Activated CD4-positive, alpha-beta memory T cell treated with anti-CD3 and anti-CD28 coated beads, Interleukin-2, amount 10 ng/mL, durations not matched to agents 7 days and 5 days (primary cell): Measurements from ENCODE around the gene PXN. TPM values are rescaled to one million over a fixed set of nuclear protein-coding genes. Genes with fewer than 3 reads are reported as not detected.

Experiments used
- CTCF ChIA-PET: fragments of 350-600 bp; sonication (Branson Sonifier 250); formaldehyde crosslinking; loops from one replicate; lab custom pipeline; 2021; ENCODE audit warnings: antibody characterized with exemption, inconsistent platforms; lab: Charles Lee
- POLR2A ChIA-PET: fragments of 350-600 bp; sonication (Branson Sonifier 250); formaldehyde crosslinking; loops from one replicate; lab custom pipeline; 2021; ENCODE audit warnings: antibody characterized with exemption; lab: Charles Lee
- DNase-seq: peaks from one replicate; pipeline ENCODE4 v3.0.0-alpha.2; 2020
- H3K27ac Mint-ChIP-seq: one replicate; pipeline ENCODE4 v1.8.0; 2021; ENCODE audit warnings: mild to moderate bottlenecking, mixed read lengths
- H3K27me3 Mint-ChIP-seq: one replicate; pipeline ENCODE4 v1.8.0; 2021; ENCODE audit warnings: mixed read lengths
- H3K36me3 Mint-ChIP-seq: one replicate; pipeline ENCODE4 v1.8.0; 2021; ENCODE audit warnings: low read depth, mixed read lengths
- H3K4me1 Mint-ChIP-seq: one replicate; pipeline ENCODE4 v1.8.0; 2021; ENCODE audit warnings: mixed read lengths
- H3K4me3 Mint-ChIP-seq: one replicate; pipeline ENCODE4 v1.8.0; 2021; ENCODE audit warnings: mild to moderate bottlenecking, mixed read lengths
- H3K9me3 Mint-ChIP-seq: one replicate; pipeline ENCODE4 v1.8.0; 2021; ENCODE audit warnings: mixed read lengths
- total RNA-seq, 2 experiments: library from RNA; stranded (reverse); gene quantifications; one replicate each; pipeline ENCODE4 v1.2.3, GENCODE V29; 2021

Gene PXN
- total RNA-seq, 2 experiments from 2014 or later, result 271 to 274 TPM

DNA sequence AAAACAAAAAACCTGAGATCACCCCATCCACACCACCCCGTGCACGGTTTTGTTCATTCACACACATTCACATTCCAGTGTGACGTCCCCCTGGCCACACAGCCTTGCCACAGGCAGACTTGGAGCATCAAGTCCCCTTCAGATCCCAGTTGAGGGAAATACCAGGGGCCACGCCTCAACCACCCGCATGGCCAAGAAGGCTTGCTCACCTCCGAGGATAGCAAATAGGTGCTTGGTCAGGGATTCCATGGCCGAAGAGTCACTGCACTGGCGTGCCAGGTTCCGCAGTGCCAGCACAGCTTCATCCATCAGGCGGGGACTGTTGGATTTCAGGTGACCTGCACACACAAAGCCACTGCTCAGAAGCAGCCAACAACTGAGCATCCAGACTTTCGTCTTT, 90.0 kb downstream of the PXN start:
- Mint-ChIP-seq H3K36me3 (peaks cover 66% of the 10 kb centered on the region), H3K4me3 (no peak overlapping the region), H3K9me3 (no peaks in the 10 kb centered on the region), H3K4me1 (peaks cover 3% of the 10 kb centered on the region), H3K27ac (no peak overlapping the region), H3K27me3 (no peaks in the 10 kb centered on the region)
- no peak for DNase-seq
- ChIA-PET POLR2A (no interaction called here), CTCF (no interaction called here)

DNA sequence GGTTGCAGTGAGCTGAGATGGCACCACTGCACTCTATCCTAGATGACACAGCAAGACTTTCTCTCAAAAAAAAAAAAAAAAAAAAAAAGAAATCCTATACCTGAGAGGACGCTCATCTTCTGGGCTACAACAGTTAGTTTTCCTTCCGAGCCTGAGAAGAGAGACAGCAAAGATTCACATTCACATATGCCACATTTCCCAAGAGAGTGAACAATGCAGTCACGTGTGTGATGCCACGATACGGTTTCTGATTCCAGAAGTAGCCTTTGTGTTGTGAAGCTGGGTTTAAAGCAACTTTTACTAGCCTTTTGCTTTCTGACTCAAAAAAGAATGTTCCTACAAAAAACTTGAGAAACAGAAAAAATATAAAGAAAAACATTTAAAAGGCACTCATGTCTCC, 90.5 kb downstream of the PXN start:
- Mint-ChIP-seq H3K4me3 (no peak overlapping the region), H3K4me1 (peaks cover 3% of the 10 kb centered on the region), H3K27me3 (no peaks in the 10 kb centered on the region), H3K27ac (no peak overlapping the region), H3K9me3 (no peaks in the 10 kb centered on the region), H3K36me3 (peaks cover 68% of the 10 kb centered on the region)
- DNase-seq, result no peak
- CTCF ChIA-PET, result no interaction called here
- POLR2A ChIA-PET, result no interaction called here

DNA sequence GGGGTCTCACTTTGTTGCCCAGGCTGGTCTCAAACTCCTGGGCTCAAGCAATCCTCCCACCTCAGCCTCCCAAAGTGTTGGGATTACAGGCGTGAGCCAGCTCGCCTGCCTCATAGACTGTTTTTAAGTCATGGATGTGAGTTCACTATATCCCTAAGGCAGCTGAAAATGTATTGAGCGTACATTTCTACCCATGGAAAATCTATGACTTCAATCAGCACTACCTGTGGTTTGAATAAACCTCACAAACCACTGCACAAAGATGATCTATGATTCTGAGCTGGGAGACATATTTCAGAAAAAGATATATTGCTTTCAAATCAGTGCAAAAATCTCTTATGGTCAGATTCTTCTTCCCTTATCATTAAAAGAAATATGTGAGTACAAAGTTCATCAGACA, 93.5 kb downstream of the PXN start:
- peaks cover 65% of the 10 kb centered on the region for H3K36me3 Mint-ChIP-seq
- no peaks in the 10 kb centered on the region for H3K9me3 Mint-ChIP-seq
- no peaks in the 10 kb centered on the region for H3K27me3 Mint-ChIP-seq
- no peak for DNase-seq
- ChIA-PET CTCF (interaction anchor here (1.4 to 1.8 kb wide), 3 partner anchors 29 to 93 kb away, joined by 3 to 6 read pairs (median 4); partner anchors contain the start of genes PXN and RPLP0), POLR2A (interaction anchor here (1.3 to 2.1 kb wide), 2 partner anchors 29 to 47 kb away, joined by 4 to 13 read pairs; partner anchors contain the start of gene RPLP0)
- no peak overlapping the region for H3K4me3 Mint-ChIP-seq
- H3K4me1 Mint-ChIP-seq, result peaks cover 3% of the 10 kb centered on the region
- no peak overlapping the region for H3K27ac Mint-ChIP-seq

DNA sequence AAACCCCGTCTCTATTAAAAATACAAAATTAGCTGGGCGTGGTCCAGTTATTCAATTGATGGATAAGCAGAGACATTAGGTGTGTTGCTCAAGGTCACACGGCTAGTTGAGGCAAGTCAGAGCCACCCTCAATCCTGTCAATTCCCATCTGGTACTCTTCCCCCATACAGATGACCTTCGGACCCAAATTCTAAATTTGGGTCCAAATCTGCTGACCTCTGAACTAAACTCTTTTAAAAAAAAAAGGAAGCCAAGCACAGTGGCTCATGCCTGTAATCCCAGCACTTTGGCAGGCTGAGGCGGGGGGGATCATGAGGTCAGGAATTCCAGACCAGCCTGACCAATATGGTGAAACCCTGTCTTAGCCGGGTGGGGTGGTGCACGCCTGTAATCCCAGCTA, 94.9 kb downstream of the PXN start:
- CTCF ChIA-PET, result interaction anchor here (0.7 kb wide), 1 partner anchor 91 kb away, joined by 5 read pairs; no protein-coding TSS in a partner anchor
- Mint-ChIP-seq H3K4me1 (peaks cover 3% of the 10 kb centered on the region), H3K27ac (no peak overlapping the region), H3K27me3 (no peaks in the 10 kb centered on the region), H3K36me3 (peaks cover 53% of the 10 kb centered on the region), H3K4me3 (no peak overlapping the region), H3K9me3 (no peaks in the 10 kb centered on the region)
- no peak for DNase-seq
- POLR2A ChIA-PET, result no interaction called here

DNA sequence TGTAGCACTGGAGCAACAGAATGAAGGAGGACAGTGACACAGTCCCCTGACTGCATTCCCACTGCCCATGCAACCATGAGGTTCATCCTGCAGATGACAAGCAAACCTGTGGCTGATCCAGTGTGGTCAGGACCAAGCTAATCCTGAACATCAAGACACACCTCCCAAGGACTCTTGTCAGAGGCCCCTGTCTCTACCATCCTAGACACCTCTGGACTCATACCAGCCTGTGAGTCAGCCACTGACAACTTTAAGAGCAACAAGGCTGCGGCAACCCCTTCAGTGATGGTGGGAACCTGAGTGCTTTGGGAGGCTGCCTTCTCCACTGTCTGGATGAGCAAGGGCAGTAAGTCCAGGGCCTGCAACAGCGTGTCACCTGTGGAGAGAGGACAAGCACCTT, 95.6 kb downstream of the PXN start:
- H3K4me1 Mint-ChIP-seq, result peaks cover 3% of the 10 kb centered on the region
- H3K9me3 Mint-ChIP-seq, result no peaks in the 10 kb centered on the region
- CTCF ChIA-PET, result no interaction called here
- no peak overlapping the region for H3K27ac Mint-ChIP-seq
- no peak for DNase-seq
- H3K27me3 Mint-ChIP-seq, result no peaks in the 10 kb centered on the region
- no peak overlapping the region for H3K4me3 Mint-ChIP-seq
- POLR2A ChIA-PET, result no interaction called here
- H3K36me3 Mint-ChIP-seq, result peaks cover 46% of the 10 kb centered on the region

DNA sequence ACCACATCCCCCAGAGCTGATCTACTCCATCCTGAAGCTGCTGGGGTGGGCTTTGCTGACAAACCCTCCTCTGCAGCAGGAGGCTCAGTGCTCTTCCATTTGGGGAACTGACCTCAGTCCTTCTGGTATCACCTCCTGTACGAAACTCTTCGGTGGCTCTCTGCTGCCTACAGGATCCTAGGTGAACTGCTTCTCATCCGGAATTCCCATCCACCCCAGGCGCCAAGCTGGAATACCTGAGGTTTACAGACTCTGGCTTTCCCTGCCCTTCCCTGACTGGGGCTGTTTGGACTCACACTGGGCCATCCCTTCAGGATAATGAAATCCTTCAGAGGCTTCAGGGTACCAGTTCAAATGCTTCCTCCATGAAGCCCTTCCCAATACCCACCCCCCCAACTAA, 97.2 kb downstream of the PXN start:
- H3K36me3 Mint-ChIP-seq, result peaks cover 46% of the 10 kb centered on the region
- POLR2A ChIA-PET, result interaction anchor here (1.1 to 1.8 kb wide), 2 partner anchors 30 to 34 kb away, joined by 3 to 6 read pairs; no protein-coding TSS in a partner anchor
- H3K27ac Mint-ChIP-seq, result peak overlapping the region; percentile 44
- no peaks in the 10 kb centered on the region for H3K27me3 Mint-ChIP-seq
- no peaks in the 10 kb centered on the region for H3K9me3 Mint-ChIP-seq
- CTCF ChIA-PET, result interaction anchor here (0.7 to 1.5 kb wide), 2 partner anchors 34 to 98 kb away, joined by 4 to 6 read pairs; partner anchors contain the start of gene PXN
- DNase-seq, result no peak
- no peak overlapping the region for H3K4me3 Mint-ChIP-seq
- peaks cover 3% of the 10 kb centered on the region for H3K4me1 Mint-ChIP-seq

DNA sequence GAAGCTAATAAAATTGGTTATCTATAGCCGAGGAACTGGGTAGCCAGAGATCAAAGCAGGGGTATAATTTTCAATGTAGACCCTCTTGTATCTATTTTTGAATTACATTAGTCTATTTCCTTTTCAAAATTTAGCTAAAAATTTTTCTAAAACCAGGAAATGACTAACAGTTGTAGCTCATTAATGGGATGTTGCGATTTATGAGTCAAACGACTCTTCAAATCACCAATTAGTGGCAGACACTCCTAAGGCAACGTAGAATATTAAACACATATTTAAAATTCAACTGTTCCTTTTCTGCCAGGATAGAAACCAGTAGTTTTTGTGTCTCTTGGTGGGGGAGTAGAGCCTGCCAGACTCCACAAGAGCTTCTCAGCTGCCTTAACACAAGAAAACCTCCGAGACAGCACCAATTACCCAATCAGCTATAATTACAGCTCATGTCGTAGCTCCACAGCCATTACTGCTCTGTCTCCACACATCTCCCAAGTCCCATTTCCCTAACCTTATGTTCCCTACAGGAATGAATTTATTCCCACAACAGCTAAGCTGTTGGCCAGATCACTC, 97.9 kb downstream of the PXN start:
- Mint-ChIP-seq H3K36me3 (peaks cover 44% of the 10 kb centered on the region), H3K4me3 (no peak overlapping the region), H3K27me3 (no peaks in the 10 kb centered on the region), H3K4me1 (peaks cover 3% of the 10 kb centered on the region), H3K9me3 (no peaks in the 10 kb centered on the region), H3K27ac (no peak overlapping the region)
- ChIA-PET POLR2A (interaction anchor here (0.9 to 1.8 kb wide), 3 partner anchors 31 to 35 kb away, joined by 3 to 6 read pairs (median 5); partner anchors contain the start of gene RPLP0), CTCF (interaction anchor here (0.6 to 1.5 kb wide), 6 partner anchors 10 to 184 kb away, joined by 3 to 6 read pairs (median 4); partner anchors contain the start of genes PXN and SIRT4)
- no peak for DNase-seq

DNA sequence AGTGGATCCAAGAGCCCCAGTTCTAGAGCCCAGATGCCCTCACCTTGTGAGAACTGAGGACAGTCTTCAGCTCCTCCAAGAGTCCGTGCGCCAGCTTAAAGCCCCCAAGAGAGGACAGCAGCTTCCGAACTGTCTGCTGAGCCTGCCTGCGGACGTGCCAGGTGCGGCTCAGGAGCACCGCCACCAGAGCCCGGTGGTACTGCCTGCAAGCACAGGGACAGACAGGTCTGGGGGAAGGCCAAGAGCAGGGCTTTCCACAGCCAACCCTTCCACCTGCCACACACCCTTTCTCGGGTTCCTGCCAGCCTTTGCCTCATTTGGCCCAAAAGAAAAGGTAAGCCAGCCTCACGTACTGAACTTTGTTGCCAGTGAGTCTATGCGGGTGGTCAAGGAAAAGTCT, 101.2 kb downstream of the PXN start:
- Mint-ChIP-seq H3K27ac (no peak overlapping the region), H3K27me3 (no peaks in the 10 kb centered on the region), H3K4me1 (no peaks in the 10 kb centered on the region), H3K9me3 (no peaks in the 10 kb centered on the region), H3K36me3 (peaks cover 54% of the 10 kb centered on the region), H3K4me3 (no peak overlapping the region)
- ChIA-PET POLR2A (no interaction called here), CTCF (interaction anchor here (1.0 kb wide), 1 partner anchor 138 kb away, joined by 3 read pairs; the partner anchor contains the start of gene SIRT4)
- DNase-seq, result no peak

DNA sequence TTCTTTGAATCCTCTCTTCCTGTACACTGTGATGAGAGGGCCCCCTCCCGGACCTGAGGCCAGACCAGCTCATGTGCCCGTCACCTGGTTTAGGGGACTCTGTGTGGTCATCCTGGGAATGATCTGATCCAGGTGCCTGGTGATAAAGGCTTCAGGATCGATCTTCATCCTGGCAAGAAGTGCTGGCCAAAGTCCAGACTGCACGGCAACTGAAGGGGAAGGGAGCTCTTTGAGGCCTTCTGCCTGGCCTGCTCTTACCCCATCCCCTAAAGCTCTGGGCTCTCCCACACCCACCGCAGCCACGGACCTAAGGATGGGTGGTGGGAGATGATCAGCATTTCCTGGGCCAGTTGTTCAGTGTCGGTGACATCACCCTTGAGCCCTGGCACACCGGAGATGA, 102.8 kb downstream of the PXN start:
- Mint-ChIP-seq H3K36me3 (peaks cover 54% of the 10 kb centered on the region), H3K27ac (no peak overlapping the region), H3K4me1 (peaks cover under 1% of the 10 kb centered on the region), H3K4me3 (no peak overlapping the region), H3K9me3 (no peaks in the 10 kb centered on the region), H3K27me3 (no peaks in the 10 kb centered on the region)
- CTCF ChIA-PET, result no interaction called here
- no peak for DNase-seq
- POLR2A ChIA-PET, result interaction anchor here (0.8 kb wide), 1 partner anchor 11 kb away, joined by 3 read pairs; no protein-coding TSS in a partner anchor

DNA sequence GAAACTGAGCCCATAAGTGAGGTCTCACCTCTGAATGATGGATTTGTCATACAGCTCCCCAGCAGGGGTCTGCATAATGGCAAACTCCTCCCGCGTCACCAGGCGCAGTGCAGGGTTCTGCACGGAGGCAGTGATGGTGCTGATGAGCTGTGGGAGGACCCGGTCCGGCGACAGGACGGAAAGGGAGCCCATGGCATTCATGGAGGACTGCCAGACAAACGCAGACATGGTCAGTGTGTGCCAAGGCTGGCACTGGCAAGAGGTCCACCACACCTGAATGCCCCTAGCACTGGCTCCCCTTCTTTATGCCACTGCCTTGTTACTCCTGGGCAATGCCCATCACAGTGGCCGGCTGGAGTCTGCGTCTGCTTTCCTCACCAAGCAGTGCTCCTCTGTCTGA, 103.7 kb downstream of the PXN start:
- ChIA-PET CTCF (no interaction called here), POLR2A (interaction anchor here (0.8 kb wide), 1 partner anchor 10 kb away, joined by 3 read pairs; no protein-coding TSS in a partner anchor)
- H3K4me3 Mint-ChIP-seq, result no peak overlapping the region
- H3K9me3 Mint-ChIP-seq, result no peaks in the 10 kb centered on the region
- H3K27me3 Mint-ChIP-seq, result no peaks in the 10 kb centered on the region
- H3K36me3 Mint-ChIP-seq, result peaks cover 60% of the 10 kb centered on the region
- DNase-seq, result no peak
- peaks cover 10% of the 10 kb centered on the region for H3K4me1 Mint-ChIP-seq
- no peak overlapping the region for H3K27ac Mint-ChIP-seq

Other genes starting within 250 kb of the PXN start
- gene RAB35, start 149.0 kb downstream of the PXN start, total RNA-seq, result 10 to 100 TPM; 78.5 to 84.0 TPM
- 10 to 100 TPM; 86.0 to 94.3 TPM for gene GCN1, start 71.0 kb downstream of the PXN start, total RNA-seq
- 1,000 to 10,000 TPM; 1,823 to 1,853 TPM for gene RPLP0, start 64.6 kb downstream of the PXN start, total RNA-seq
- 1,000 to 10,000 TPM; 3,547 to 4,143 TPM for gene RNU4-2, start 26.2 kb upstream of the PXN start, total RNA-seq
- gene RNU4-1, start 27.5 kb upstream of the PXN start, total RNA-seq, result 1,000 to 10,000 TPM; 1,910 to 2,156 TPM
- 1 to 10 TPM; 1.6 to 1.7 TPM for gene SIRT4, start 36.6 kb upstream of the PXN start, total RNA-seq
- not detected for gene PLA2G1B, start 62.0 kb upstream of the PXN start, total RNA-seq
- not detected for gene MSI1, start 103.4 kb upstream of the PXN start, total RNA-seq
- gene COX6A1, start 172.4 kb upstream of the PXN start, total RNA-seq, result 100 to 1,000 TPM; 318 to 323 TPM
- gene TRIAP1, start 180.7 kb upstream of the PXN start, total RNA-seq, result 10 to 100 TPM; 20.6 to 21.6 TPM
- gene GATC, start 180.7 kb upstream of the PXN start, total RNA-seq, result 10 to 100 TPM; 28.6 to 29.5 TPM
- gene SRSF9, start 204.0 kb upstream of the PXN start, total RNA-seq, result 100 to 1,000 TPM; 175 to 180 TPM
- 100 to 1,000 TPM; 209 to 216 TPM for gene DYNLL1, start 230.4 kb upstream of the PXN start, total RNA-seq